BJ (cell line): ENCODE data around the gene TMEM229A. TPM values are rescaled to one million over a fixed set of nuclear protein-coding genes. Genes with fewer than 3 reads are reported as not detected.
"Not testable (repeated sequence)": the region's sequence is repeated elsewhere in the genome, so short reads cannot be mapped to it uniquely, and the experiment has no call there.

Experiments used
- CTCF ChIA-PET: fragments of 350-600 bp; formaldehyde crosslinking; extraction: SDS; loops from one replicate; lab custom pipeline; 2021; ENCODE audit warnings: antibody characterized with exemption, inconsistent platforms; lab: Yijun Ruan, JAX
- POLR2A ChIA-PET: fragments of 300-600 bp; sonication (Branson Sonifier 250); formaldehyde crosslinking; extraction: SDS; loops from one replicate; lab custom pipeline; 2021; ENCODE audit warnings: antibody characterized with exemption; lab: Charles Lee
- DNase-seq: peaks from one replicate; pipeline ENCODE4 v3.0.0-alpha.2; 2011; ENCODE audit warnings: low read depth
- H3K27me3 ChIP-seq: 2 replicates; pipeline ENCODE4 v1.6.0; 2011; ENCODE audit warnings: low read length; ENCODE audit not compliant: control insufficient read depth, insufficient read depth
- H3K36me3 ChIP-seq: 2 replicates; pipeline ENCODE4 v1.5.1; 2011; ENCODE audit warnings: low read length; ENCODE audit not compliant: control insufficient read depth, insufficient read depth
- H3K4me3 ChIP-seq: 2 replicates; pipeline ENCODE4 v1.5.1; 2011; ENCODE audit warnings: low read depth, mild to moderate bottlenecking, control low read depth, low read length
- polyA minus RNA-seq: library from RNA; depleted of rRNA, polyadenylated mRNA; stranded (reverse); fragments of >200 nt; gene quantifications from 2 replicates; pipeline ENCODE4 v1.2.3, GENCODE V29; 2011; rRNA and poly(A)+ RNA removed
- polyA plus RNA-seq: library from polyadenylated mRNA; depleted of rRNA; stranded (reverse); fragments of >200 nt; gene quantifications from 2 replicates; pipeline ENCODE4 v1.2.3, GENCODE V29; 2011; rRNA removed
- TF ChIP-seq, protein P1 (sequence below): IDR thresholded peaks from 2 replicates; pipeline ENCODE4 v1.5.1; 2011; ENCODE audit warnings: low read depth, mild to moderate bottlenecking, control low read depth, inconsistent platforms, low read length, moderate library complexity; ENCODE audit not compliant: insufficient read depth

Gene TMEM229A
- polyA plus RNA-seq (not detected in 2 replicates), polyA minus RNA-seq (not detected in 2 replicates)

DNA sequence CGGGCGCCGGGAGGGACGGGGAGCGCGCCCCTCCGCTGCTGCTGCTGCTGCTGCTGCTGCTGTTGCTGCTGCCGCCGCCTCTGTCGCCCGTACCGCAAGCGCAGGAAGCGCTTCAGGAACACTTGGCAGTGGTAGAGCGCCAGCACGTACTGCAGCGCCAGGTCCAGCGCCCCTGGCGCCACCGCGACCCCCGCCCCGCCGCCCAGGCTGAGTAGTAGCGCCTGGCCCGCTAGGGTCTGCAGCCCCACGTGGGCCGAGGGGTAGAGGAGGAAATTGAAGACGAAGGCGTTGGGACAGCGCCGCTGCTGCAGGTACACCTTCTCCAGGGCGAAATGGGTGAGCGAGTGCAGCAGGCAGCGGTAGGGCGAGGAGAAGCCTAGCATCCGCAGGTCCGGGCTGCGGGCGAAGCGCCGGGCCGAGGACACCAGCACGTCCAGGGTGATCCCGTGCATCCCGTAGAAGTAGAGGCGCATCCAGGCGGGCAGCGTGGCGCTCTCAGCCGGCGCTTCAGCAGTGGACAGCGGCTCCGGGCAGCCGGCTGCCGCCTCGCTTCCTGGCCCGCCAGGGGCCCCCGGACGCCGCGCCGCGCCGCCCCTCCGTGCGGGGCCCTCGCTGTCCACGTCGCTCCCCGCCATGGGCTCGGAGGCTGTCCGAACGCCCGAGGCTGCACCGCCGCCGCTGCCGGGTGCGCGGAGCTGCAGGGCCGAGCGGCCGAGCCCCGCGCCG lies at the start of gene TMEM229A:
TMEM229A (minus strand) TSS at position 699 of the 726 bp plus-strand sequence; CDS start at position 635, 64 bp downstream.
- ChIA-PET CTCF (no interaction called here), POLR2A (no interaction called here)
- no peaks in the 10 kb centered on the region for H3K36me3 ChIP-seq
- TF ChIP-seq, protein P1, sequence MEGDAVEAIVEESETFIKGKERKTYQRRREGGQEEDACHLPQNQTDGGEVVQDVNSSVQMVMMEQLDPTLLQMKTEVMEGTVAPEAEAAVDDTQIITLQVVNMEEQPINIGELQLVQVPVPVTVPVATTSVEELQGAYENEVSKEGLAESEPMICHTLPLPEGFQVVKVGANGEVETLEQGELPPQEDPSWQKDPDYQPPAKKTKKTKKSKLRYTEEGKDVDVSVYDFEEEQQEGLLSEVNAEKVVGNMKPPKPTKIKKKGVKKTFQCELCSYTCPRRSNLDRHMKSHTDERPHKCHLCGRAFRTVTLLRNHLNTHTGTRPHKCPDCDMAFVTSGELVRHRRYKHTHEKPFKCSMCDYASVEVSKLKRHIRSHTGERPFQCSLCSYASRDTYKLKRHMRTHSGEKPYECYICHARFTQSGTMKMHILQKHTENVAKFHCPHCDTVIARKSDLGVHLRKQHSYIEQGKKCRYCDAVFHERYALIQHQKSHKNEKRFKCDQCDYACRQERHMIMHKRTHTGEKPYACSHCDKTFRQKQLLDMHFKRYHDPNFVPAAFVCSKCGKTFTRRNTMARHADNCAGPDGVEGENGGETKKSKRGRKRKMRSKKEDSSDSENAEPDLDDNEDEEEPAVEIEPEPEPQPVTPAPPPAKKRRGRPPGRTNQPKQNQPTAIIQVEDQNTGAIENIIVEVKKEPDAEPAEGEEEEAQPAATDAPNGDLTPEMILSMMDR: no peak
- H3K27me3 ChIP-seq: peaks cover 12% of the 10 kb centered on the region
- DNase-seq: no peak
- no peak within 1 kb of the TSS; the same call in 1 of the 2 replicates for H3K4me3 ChIP-seq

DNA sequence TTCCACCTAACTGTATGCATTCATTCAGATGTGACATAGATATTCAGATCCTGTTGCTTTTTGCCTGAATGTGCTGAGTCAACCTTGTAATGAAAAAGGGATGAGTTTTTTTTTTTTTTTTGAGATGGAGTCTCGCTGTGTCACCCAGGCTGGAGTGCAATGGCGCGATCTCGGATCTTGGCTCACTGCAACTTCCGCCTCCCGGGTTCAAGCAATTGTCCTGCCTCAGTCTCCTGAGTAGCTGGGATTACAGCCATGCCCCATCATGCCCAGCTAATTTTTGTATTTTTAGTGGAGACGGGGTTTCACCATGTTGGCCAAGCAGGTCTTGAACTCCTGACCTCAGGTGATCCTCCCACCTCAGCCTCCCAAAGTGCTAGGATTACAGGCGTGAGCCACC lies 49.4 kb upstream of the TMEM229A start:
- H3K36me3 ChIP-seq, CTCF ChIA-PET, H3K27me3 ChIP-seq, POLR2A ChIA-PET, DNase-seq, H3K4me3 ChIP-seq: not testable (repeated sequence)

DNA sequence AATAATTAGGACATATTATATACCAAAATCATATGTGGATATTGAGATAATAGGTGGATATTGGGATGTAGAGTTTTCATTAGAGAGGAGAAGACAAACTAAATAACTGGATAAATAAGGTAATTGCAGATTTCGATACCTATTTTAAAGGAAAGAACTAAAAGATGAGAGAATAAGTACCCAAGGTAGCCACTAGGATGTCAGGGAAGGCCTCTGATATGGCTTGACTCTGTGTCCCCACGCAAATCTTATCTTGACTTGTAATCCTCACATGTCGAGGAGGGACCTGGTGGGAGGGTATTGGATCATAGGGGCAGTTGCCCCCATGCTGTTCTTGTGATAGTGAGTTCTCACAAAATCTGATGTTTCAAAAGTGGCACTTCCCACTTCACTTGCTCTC lies 44.7 kb upstream of the TMEM229A start:
- Histone ChIP-seq H3K4me3 (no peak overlapping the region), H3K27me3 (no peaks in the 10 kb centered on the region), H3K36me3 (no peaks in the 10 kb centered on the region)
- ChIA-PET POLR2A (no interaction called here), CTCF (no interaction called here)
- no peak for DNase-seq
- TF ChIP-seq, protein P1: no peak

DNA sequence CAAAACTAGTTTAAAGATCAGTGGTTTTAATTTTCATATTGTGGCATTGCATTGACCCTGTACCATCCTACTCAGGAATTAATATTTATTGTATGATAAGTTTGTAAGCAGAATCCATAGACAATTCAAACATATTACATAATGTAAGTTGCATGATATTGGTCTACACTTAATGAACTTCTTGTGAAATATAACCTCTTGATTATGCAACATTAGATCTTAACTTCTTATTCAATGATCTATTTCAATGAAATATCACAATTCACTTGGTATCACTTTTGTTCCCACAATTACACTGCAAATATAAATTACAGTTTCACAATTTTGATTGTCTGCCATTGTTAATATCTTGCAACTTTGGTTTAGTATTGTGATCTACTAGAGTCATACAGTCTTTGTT lies 44.0 kb upstream of the TMEM229A start:
- Histone ChIP-seq H3K36me3 (no peaks in the 10 kb centered on the region), H3K27me3 (no peaks in the 10 kb centered on the region), H3K4me3 (no peak overlapping the region)
- TF ChIP-seq, protein P1: no peak
- no peak for DNase-seq
- CTCF ChIA-PET: no interaction called here
- POLR2A ChIA-PET: no interaction called here

DNA sequence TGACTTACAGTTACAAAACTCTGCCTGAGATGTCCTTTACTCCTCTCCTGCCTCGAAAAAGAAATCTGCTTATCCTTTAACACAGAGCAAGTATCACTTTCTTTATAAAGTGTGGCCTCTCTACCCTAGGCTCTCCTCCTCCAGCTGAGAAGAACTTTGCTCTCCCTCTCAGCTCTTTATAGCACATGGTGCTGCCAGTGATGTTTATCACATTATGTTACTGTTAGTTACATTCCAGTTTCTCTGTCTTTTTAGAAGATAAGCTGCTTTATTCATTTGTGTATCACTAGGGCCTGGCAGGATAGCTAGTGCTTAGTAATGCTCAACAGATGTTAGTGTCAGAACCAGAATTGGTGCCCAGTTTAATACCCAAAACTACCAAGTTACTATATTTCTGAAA lies 41.1 kb upstream of the TMEM229A start:
- POLR2A ChIA-PET: no interaction called here
- CTCF ChIA-PET: interaction anchor here (0.8 kb wide), 1 partner anchor 28 kb away, joined by 3 read pairs; no protein-coding TSS in a partner anchor
- no peak for DNase-seq

More for the DNA sequence above, 41.1 kb upstream of the TMEM229A start:
- TF ChIP-seq, protein P1: no peak
- Histone ChIP-seq H3K4me3 (no peak overlapping the region), H3K27me3 (no peaks in the 10 kb centered on the region), H3K36me3 (no peaks in the 10 kb centered on the region)
